Tibial artery (tissue), 4 donors: ENCODE results near the gene KRT6B.

Experiments used
- DNase-seq, 2 donors: peaks; one replicate each; pipeline ENCODE4 v3.0.0-alpha.2; 2019
- H3K27ac ChIP-seq, 2 donors: fragments of 200-600 bp; sonication (generic) in 1 of 2; 1 replicate in 1 of 2; 2 replicates in 1 of 2; pipeline ENCODE4 v1.5.1; 2018 to 2019; ENCODE audit warnings: mild to moderate bottlenecking in 1 of 2
- H3K27me3 ChIP-seq, 2 donors: fragments of 200-600 bp; sonication (generic) in 1 of 2; one replicate each; pipeline versions ENCODE4 v1.5.1 to v1.6.0; 2016 to 2019
- H3K36me3 ChIP-seq, 3 donors: fragments of 200-600 bp; sonication (generic) in 2 of 3; one replicate each; pipeline ENCODE4 v1.5.1; 2016 to 2019; ENCODE audit warnings: mild to moderate bottlenecking in 2 of 3
- H3K4me1 ChIP-seq, 4 donors: fragments of 200-600 bp; sonication (generic) in 2 of 4; 1 replicate in 3 of 4; 2 replicates in 1 of 4; pipeline ENCODE4 v1.5.1; 2016 to 2019
- H3K4me3 ChIP-seq, 2 donors: fragments of 200-600 bp; sonication (generic) in 1 of 2; 1 replicate in 1 of 2; 2 replicates in 1 of 2; pipeline ENCODE4 v1.5.1; 2018 to 2019; ENCODE audit warnings: mild to moderate bottlenecking in 2 of 2
- H3K9me3 ChIP-seq, 3 donors: fragments of 200-600 bp; sonication (generic) in 1 of 3; one replicate each; pipeline ENCODE4 v1.5.1; 2016 to 2019
- intact Hi-C: fragments of 100-400 bp; cut with DNase I; formaldehyde crosslinking; loops from one replicate; pipeline ENCODE4 v1.15.0; 2023; ENCODE audit warnings: low total_unique reads
- TF ChIP-seq, protein P1 (sequence below), 2 experiments: fragments of 200-600 bp in 1 of 2; fragments of 450-650 bp in 1 of 2; IDR thresholded peaks; one replicate each; pipeline ENCODE4 v1.5.1; 2017 to 2019; ENCODE audit warnings: antibody characterized with exemption in 2 of 2, mild to moderate bottlenecking in 1 of 2, moderate library complexity in 1 of 2

Gene KRT6B

DNA sequence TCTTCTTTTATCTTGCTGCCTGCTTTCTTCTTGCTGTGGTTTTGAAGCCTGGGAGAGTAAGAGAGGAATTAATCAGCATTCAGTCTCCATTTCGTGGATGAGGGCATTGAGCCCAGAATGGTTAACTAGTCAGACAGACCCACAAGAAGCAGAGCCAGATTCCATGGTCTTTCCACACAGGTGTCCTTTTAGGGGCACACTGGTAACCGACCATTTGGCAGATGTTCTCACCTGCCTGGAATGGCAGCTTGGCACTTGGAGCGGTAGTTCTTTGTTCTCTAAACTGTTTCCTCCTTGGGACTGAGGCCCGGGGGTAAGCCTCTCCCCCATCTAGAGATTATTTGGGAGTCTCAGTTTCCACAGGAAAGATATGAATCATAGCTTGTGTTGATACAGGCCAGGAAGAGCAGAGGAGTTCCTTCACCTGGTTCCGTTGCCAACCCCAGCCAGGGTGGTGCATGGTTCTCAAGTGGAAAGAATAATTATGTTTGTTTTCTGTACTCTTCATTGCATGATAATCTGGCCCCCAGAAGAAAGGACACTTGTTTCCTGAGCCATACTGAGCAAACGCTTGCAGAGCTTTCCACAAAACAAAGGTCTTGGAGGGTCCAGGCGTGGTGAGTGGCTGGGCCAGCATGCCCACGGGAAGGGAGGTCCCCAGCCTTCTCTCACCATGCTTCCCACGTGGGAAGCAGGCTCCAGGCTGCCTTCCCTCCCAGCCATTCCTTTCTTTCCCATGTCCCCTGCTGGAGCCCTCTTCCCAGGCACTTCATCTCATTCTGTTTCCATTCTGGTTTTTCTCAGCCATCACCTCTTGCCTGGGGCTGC lies 15.7 kb downstream of the KRT6B start:
- Histone ChIP-seq H3K36me3 (no peaks in the 10 kb centered on the region), H3K4me1 (no peaks in the 10 kb centered on the region), H3K27me3 (peaks cover 0 to 57% of the 10 kb centered on the region in 2 donors), H3K27ac (no peak overlapping the region), H3K4me3 (no peak overlapping the region), H3K9me3 (no peaks in the 10 kb centered on the region)
- TF ChIP-seq, protein P1, sequence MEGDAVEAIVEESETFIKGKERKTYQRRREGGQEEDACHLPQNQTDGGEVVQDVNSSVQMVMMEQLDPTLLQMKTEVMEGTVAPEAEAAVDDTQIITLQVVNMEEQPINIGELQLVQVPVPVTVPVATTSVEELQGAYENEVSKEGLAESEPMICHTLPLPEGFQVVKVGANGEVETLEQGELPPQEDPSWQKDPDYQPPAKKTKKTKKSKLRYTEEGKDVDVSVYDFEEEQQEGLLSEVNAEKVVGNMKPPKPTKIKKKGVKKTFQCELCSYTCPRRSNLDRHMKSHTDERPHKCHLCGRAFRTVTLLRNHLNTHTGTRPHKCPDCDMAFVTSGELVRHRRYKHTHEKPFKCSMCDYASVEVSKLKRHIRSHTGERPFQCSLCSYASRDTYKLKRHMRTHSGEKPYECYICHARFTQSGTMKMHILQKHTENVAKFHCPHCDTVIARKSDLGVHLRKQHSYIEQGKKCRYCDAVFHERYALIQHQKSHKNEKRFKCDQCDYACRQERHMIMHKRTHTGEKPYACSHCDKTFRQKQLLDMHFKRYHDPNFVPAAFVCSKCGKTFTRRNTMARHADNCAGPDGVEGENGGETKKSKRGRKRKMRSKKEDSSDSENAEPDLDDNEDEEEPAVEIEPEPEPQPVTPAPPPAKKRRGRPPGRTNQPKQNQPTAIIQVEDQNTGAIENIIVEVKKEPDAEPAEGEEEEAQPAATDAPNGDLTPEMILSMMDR (IDR thresholded peaks at IDR 0.05): no peak
- no peak for DNase-seq
- intact Hi-C loops: no loop called here

DNA sequence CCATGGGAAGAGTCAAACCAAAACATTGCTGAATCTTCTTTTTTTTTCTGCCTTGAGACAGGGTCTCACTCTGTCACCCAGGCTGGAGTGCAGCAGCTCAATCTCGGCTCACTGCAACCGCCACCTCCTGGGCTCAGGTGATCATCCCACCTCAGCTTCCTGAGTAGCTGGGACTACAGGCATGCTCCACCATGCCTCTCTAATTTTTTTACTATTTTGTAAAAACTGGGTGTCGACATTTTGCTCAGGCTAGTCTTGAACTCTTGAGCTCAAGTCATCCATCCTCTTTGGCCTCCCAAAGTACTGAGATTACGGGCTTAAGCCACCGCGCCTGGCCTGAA lies 16.3 kb downstream of the KRT6B start:
- no peak for DNase-seq
- Histone ChIP-seq H3K4me1 (no peaks in the 10 kb centered on the region), H3K4me3 (no peak overlapping the region), H3K9me3 (no peaks in the 10 kb centered on the region), H3K27me3 (peaks cover 0 to 53% of the 10 kb centered on the region in 2 donors), H3K36me3 (no peaks in the 10 kb centered on the region), H3K27ac (no peak overlapping the region)
- intact Hi-C loops: no loop called here
- TF ChIP-seq, protein P1 (IDR thresholded peaks at IDR 0.05): no peak

DNA sequence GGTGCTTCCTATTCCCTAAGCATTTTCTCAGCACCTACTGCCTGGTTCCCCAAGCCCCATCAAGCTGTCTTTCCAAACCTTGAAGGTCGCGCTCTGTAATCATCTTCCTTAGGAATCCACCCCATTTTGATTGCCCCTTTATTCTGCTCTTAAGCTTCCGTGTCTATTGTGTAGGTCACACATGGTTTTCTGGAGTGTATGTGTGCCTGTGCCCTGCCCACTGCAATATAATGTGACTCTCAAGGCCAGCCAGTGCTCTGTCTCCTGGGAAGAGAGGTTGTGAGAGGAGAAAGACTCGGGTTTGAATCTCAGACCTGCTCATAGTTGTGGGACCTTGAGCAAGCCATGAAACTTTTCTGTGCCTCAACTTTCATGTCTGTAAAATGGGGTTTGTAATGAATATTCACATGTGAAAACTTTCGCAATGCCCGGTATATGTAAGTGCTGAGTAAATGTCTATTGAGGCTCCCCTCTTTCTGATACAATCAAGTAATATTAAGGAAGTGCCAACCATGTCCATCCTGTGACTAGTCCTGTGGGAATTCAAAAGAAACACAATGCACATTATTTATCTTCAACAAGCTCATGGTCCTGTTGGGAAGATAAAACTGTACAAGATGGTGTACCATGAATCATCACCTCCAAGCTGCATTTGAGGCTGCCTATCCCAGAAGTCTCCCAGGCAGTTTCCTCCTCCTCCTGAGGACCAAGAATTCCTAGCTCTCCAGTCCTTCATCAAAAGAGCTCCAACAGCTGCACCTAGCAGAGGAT lies 17.0 kb downstream of the KRT6B start:
- H3K9me3 ChIP-seq: no peaks in the 10 kb centered on the region
- intact Hi-C loops: no loop called here
- TF ChIP-seq, protein P1 (IDR thresholded peaks at IDR 0.05): no peak

DNA sequence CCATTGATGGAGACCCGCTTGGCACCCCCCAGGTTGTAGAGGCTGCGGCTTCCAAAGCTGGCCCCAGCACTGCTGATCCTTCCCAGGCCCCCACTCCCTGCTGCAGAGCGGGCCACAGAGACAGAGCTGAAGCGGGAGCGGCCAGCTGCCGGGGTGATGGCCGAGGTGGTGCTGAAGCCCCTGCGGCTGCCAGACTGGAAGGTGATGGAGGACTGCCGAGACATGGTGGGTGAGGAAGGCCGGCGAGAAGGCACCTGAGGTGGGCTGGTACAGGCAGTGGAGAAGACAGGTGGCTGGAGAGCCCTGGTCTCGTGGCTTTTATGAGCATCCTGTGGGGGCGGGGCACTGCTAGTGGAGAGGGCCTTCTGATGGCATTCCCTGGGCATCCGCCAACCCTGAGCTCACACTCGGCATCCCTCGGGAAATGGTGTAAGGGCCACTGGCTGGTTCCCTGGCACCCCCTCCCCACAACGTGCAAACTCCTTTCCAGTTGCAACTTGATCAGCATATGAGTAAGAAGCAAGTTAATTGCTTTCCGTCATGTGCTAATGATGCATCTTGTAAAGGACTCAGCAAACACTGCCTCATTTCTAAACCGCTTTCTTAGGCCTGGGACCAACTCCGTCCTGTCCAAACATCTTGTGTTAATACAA lies 17.7 kb downstream of the KRT6B start, which contains the start of gene KRT75:
TSS of gene KRT75 (minus strand) at position 291 of the 653 bp plus-strand sequence. CDS start at position 224, 67 bp downstream.
- TF ChIP-seq, protein P1 (IDR thresholded peaks at IDR 0.05): no peak
- DNase-seq: no peak
- H3K27ac ChIP-seq: no peak within 1 kb of the TSS
- H3K4me1 ChIP-seq: no peaks in the 10 kb centered on the region
- H3K9me3 ChIP-seq: no peaks in the 10 kb centered on the region
- H3K4me3 ChIP-seq: no peak within 1 kb of the TSS
- intact Hi-C loops: no loop called here
- H3K27me3 ChIP-seq: peaks cover 0 to 39% of the 10 kb centered on the region in 2 donors
- no peaks in the 10 kb centered on the region for H3K36me3 ChIP-seq

More for the DNA sequence above, 17.0 kb downstream of the KRT6B start:
- Histone ChIP-seq H3K27me3 (peaks cover 0 to 47% of the 10 kb centered on the region in 2 donors), H3K27ac (no peak overlapping the region), H3K4me1 (no peaks in the 10 kb centered on the region), H3K36me3 (no peaks in the 10 kb centered on the region), H3K4me3 (no peak overlapping the region)
- DNase-seq: no peak

DNA sequence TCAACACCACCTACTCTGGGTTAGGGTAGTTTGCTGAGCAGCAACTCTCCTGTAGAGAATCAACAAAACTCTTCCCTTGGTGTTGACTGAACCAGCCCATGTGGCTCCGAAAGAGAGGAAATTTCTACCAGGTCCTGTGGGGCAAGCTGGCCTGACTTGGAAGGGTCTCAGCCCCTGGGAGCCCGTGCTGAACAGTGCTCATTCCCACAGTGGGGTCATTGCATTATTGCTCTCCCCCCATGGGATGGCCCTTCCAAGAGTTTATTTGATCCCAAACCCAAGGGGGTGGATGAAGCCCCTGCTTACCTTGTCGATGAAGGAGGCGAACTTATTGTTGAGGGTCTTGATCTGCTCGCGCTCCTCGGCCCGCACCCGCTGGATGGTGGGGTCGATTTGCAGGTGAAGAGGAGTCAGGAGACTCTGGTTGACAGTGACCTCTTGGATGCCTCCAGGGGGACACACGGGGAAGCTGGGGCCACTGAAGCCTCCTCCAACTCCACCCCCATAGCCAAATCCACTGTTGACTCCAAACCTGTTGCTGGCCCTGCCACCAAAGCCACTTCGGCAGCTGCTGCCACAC lies 18.4 kb downstream of the KRT6B start:
- H3K4me1 ChIP-seq: no peaks in the 10 kb centered on the region
- H3K36me3 ChIP-seq: no peaks in the 10 kb centered on the region
- no peak overlapping the region for H3K4me3 ChIP-seq
- intact Hi-C loops: no loop called here
- DNase-seq: no peak
- H3K27ac ChIP-seq: no peak overlapping the region
- TF ChIP-seq, protein P1 (IDR thresholded peaks at IDR 0.05): no peak
- H3K9me3 ChIP-seq: no peaks in the 10 kb centered on the region
- peaks cover 0 to 35% of the 10 kb centered on the region in 2 donors for H3K27me3 ChIP-seq
